DOHH2 (cell line): Measurements from ENCODE around the gene SCGB1C1.
"Not testable (repeated sequence)": the region's sequence is repeated elsewhere in the genome, so short reads cannot be mapped to it uniquely, and the experiment has no call there.

Source experiments
- EZH2phosphoT487 ChIP-seq: fragments of 200-600 bp; sonication (generic); IDR thresholded peaks from 2 replicates; pipeline ENCODE4 v1.6.1; 2017; ENCODE audit warnings: borderline replicate concordance, mild to moderate bottlenecking, antibody characterized with exemption, low read length, moderate library complexity, mixed read lengths
- TF ChIP-seq, protein P1 (sequence below): fragments of 200-600 bp; sonication (generic); IDR thresholded peaks from one replicate; pipeline ENCODE4 v1.5.1; 2014; ENCODE audit warnings: antibody characterized with exemption, mild to moderate bottlenecking, low read depth, low read length; ENCODE audit not compliant: poor library complexity, severe bottlenecking

DNA sequence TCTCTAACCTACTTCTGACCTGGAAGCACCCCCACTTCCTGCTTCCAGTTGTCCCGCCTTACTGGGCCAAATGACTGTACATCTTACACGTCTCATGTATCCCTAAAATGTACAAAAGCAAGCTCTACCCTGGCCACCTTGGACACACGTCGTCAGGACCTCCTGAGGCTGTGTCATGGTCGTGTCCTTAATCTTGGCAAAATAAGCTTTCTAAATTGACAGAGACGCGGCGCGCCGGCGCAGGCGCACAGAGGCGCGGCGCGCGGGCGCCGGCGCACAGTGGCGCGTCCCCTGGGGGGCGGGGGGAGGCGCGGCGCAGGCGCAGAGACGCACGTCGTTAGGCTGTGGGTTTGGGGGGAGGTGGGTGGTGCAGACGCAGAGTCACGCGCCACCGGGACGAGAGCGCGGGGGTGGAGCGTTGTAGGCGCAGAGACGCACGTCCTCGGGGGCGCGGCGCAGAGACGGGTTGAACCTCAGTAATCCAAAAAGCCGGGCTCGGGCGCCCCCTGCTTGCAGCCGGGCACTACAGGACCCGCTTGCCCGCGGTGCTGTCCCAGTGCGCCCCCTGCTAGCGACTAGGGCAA is 3.6 kb upstream of the SCGB1C1 start:
- TF ChIP-seq, protein P1, sequence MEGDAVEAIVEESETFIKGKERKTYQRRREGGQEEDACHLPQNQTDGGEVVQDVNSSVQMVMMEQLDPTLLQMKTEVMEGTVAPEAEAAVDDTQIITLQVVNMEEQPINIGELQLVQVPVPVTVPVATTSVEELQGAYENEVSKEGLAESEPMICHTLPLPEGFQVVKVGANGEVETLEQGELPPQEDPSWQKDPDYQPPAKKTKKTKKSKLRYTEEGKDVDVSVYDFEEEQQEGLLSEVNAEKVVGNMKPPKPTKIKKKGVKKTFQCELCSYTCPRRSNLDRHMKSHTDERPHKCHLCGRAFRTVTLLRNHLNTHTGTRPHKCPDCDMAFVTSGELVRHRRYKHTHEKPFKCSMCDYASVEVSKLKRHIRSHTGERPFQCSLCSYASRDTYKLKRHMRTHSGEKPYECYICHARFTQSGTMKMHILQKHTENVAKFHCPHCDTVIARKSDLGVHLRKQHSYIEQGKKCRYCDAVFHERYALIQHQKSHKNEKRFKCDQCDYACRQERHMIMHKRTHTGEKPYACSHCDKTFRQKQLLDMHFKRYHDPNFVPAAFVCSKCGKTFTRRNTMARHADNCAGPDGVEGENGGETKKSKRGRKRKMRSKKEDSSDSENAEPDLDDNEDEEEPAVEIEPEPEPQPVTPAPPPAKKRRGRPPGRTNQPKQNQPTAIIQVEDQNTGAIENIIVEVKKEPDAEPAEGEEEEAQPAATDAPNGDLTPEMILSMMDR: peak; percentile 10
- TF ChIP-seq EZH2phosphoT487: not testable (repeated sequence)
